ENCODE results near the gene MYO1A.

DNA sequence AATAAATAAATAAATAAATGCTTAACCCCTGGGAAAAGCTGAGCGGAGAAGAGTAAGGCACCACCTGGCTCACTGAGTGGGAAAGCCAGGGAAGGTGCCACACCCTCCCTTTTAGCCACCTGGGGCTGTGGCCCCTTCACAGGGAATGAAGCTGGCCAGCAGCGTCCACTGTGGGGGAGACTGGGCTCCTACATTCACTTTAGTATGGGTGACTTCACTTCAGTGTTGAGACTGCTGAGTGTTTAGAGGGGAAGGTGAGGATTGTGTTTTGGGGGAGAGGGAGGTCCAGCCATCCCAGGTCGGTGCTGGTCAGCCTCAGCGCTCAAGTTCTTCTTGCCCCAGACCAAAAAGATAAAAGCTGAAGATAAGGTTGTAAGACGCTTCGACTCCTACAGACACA is 40.6 kb upstream of the MYO1A start:
- TF ChIP-seq, protein P1, sequence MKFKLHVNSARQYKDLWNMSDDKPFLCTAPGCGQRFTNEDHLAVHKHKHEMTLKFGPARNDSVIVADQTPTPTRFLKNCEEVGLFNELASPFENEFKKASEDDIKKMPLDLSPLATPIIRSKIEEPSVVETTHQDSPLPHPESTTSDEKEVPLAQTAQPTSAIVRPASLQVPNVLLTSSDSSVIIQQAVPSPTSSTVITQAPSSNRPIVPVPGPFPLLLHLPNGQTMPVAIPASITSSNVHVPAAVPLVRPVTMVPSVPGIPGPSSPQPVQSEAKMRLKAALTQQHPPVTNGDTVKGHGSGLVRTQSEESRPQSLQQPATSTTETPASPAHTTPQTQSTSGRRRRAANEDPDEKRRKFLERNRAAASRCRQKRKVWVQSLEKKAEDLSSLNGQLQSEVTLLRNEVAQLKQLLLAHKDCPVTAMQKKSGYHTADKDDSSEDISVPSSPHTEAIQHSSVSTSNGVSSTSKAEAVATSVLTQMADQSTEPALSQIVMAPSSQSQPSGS (CRISPR knock-in tag; IDR thresholded peaks at IDR 0.05), result no peak
- no peak for TF ChIP-seq KAT7 (CRISPR knock-in tag; IDR thresholded peaks at IDR 0.05; ENCODE audit: borderline replicate concordance)
- TF ChIP-seq CBX2 (IDR thresholded peaks at IDR 0.05; ENCODE audit: low read depth, low read length), result no peak
- no peak for TF ChIP-seq CBX2 (CRISPR knock-in tag; IDR thresholded peaks at IDR 0.05; ENCODE audit: low read depth)
- no peak for TF ChIP-seq ZFP36 (IDR thresholded peaks at IDR 0.05; ENCODE audit: borderline replicate concordance, low read depth, low read length, partially characterized antibody)
- no peak for TF ChIP-seq FOXM1 (CRISPR knock-in tag; IDR thresholded peaks at IDR 0.05)
- no peak for TF ChIP-seq JUND (CRISPR knock-in tag; IDR thresholded peaks at IDR 0.05)
- TF ChIP-seq MZF1 (CRISPR knock-in tag; IDR thresholded peaks at IDR 0.05; ENCODE audit: borderline replicate concordance), result no peak

Measured in HepG2 (cell line).